GM19324 (cell line): Measurements from ENCODE around the gene EIF3K.
"Not testable (repeated sequence)": the region's sequence is repeated elsewhere in the genome, so short reads cannot be mapped to it uniquely, and the experiment has no call there.

Experiments used
- ATAC-seq: cut with Tn5 transposase; IDR thresholded peaks from one replicate; pipeline ENCODE4 v1.9.1; 2021; ENCODE audit warnings: mild to moderate bottlenecking, moderate library complexity; ENCODE audit not compliant: unreplicated experiment, low FRiP score

Gene EIF3K

DNA sequence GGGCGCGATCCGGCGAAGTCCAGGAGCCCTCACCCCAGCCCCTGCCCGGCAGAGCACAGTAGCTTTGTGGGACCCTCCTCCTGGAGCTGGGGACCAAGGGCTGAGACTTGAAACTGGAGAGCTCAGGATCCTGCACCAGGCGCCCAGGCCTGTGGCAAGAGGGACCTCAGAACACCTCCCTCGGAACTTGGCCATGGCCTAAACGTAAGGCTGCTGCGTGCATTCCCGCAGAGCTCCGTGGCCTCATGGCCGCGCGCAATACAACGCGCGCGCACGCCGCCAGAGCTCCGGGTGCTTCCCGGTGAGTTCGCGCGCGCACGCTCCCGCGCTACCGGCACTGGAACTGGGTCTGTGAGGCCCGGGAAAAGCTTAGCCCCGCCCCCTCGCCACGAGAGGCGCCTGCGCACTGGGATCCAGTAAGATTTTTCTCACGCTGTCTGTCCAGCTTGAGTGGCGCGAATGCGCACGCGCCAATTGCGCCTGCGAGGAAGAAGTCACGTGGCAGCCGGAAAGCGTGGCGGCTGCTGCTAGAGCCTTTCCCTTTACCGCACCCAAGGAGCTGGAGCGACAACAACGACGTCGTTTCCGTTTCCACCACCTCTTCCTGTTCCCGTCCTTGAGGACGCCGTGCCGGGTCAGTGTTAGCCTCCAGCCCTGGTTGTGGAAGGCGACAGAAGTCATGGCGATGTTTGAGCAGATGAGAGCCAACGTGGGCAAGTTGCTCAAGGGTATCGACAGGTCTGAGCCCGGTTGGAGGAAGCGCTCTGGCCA lies at the start of gene EIF3K:
Gene EIF3K (plus strand): TSS at position 599 of the 771 bp plus-strand sequence. CDS start 81 bp downstream, at position 680.
- ATAC-seq: peak; percentile 75

DNA sequence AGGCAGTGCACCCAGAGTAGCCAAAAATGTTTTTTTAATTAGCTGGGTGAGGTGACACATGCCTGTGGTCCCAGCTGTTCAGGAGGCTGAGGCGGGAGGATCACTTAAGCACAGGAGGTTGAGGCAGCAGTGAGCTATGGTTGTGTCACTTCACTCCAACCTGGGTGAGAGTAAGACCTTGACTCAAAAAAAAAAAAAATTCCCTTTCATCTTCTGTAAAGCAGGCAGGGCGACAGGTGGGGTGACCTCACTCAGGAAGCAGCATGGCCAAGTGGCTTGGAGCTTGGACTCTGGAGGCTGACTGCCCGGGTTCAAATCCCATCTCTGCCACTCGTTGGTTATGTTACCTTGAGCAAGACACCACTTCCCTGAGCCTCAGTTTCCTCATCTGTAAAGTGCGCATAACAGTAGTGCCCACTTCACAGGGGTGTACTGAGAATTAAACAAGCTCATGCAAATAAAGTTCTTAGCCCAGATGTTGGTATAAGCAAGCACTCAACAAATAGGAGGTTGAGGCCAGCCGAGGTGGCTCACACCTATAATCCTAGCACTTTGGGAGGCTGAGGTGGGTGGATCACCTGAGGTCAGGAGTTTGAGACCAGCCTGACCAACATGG lies 49.5 kb upstream of the EIF3K start:
- no peak for ATAC-seq

DNA sequence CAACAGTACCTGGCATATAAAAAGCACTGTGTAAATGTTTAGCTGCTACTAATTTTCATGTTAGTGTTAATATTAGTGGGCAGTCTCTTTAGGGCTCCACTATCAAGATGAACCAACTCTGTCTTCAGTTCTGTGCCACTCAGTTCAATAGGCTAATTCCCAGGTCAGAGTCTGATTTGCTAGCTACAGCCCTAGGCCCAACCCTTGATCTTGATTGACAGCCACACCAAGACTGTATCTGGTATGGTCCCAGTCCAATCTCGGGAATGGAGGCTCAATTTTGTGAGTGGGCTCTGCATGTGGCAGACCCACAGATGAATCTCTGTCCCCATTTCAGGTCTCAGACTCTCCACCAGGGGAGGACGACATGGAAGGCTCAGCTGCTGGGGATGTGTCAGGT lies 47.3 kb upstream of the EIF3K start:
- ATAC-seq: no peak

- ATAC-seq: no peak
Measured at GRCh38 chr19:38577826-38578225, 41.2 kb upstream of the EIF3K start.

- ATAC-seq: not testable (repeated sequence)
Measured at GRCh38 chr19:38579304-38579703, 39.7 kb upstream of the EIF3K start.

DNA sequence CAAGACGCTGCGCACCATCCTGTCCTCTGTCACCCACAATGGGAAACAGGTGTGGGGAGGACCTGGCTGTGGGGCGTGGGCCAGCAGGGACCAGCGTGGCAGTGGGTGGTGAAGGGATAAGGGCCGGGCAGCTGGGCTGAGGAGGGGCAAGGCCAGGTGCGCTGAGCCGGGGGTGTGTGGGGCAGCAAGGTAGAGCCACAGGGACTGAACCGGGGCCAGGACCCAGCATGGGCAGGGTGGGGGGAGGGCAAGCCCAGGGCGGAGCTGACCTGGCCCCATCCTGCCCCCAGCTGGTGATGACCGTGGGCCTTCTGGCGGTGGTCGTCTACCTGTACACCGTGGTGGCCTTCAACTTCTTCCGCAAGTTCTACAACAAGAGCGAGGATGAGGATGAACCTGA lies 38.9 kb upstream of the EIF3K start:
- ATAC-seq: no peak

GRCh38 chr19:38583219-38583984 lies 35.6 kb upstream of the EIF3K start:
- ATAC-seq: peak; percentile 67

DNA sequence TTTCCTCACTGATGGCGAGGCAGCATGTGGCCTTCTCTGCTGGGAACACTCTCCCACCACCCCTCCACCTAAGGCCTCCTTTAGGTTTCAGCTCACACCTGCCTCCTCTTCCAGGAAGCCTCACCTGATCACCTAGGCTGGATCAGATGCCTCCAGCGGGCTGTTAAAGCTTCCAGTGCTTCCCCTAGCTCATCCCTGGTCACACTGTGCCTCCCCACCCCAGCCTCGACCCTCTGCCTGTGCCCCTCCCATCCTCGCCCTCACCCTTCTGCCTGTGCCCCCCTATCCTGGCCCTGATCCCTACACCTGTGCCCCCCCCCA lies 35.0 kb upstream of the EIF3K start:
- ATAC-seq: no peak

DNA sequence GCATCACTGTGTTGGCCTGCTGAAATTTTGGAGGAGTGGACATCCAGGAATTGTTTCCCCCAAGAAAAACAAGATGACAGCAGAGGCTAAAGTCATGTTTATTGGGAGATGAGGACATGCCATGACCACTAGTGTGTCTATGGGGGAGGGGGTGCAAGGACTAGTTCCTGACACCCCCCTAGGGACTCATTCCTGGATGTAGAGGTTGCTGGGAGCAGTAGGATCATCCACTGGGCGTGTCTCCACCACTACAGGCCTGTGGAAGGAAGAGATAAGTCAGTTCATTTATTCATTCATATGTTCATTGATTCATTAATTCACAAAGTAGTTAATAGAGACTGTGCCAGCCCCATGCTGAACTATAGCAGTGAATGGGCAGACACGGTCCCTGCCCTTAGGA lies 31.4 kb upstream of the EIF3K start:
- ATAC-seq: no peak

- no peak for ATAC-seq
Measured at GRCh38 chr19:38588041-38588440, 30.9 kb upstream of the EIF3K start.

DNA sequence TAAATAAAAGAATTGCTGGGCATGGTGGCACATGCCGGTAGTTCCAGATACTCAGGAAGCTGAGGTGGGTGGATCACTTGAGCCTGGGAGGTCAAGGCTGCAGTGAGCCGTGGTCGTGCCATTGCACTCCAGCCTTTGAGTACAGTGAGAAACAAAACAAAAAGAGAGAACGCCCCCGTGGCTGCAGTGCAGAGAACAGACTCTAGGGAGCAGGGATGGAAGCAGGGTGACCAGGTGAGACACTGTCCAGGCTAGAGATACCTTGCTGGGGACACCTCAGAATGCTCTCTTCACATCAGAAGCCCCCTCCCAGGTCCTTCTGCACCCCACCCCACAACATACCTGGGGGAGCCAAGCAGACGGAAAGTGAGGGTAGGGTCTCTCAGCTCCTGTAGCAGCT lies 26.0 kb upstream of the EIF3K start:
- no peak for ATAC-seq

DNA sequence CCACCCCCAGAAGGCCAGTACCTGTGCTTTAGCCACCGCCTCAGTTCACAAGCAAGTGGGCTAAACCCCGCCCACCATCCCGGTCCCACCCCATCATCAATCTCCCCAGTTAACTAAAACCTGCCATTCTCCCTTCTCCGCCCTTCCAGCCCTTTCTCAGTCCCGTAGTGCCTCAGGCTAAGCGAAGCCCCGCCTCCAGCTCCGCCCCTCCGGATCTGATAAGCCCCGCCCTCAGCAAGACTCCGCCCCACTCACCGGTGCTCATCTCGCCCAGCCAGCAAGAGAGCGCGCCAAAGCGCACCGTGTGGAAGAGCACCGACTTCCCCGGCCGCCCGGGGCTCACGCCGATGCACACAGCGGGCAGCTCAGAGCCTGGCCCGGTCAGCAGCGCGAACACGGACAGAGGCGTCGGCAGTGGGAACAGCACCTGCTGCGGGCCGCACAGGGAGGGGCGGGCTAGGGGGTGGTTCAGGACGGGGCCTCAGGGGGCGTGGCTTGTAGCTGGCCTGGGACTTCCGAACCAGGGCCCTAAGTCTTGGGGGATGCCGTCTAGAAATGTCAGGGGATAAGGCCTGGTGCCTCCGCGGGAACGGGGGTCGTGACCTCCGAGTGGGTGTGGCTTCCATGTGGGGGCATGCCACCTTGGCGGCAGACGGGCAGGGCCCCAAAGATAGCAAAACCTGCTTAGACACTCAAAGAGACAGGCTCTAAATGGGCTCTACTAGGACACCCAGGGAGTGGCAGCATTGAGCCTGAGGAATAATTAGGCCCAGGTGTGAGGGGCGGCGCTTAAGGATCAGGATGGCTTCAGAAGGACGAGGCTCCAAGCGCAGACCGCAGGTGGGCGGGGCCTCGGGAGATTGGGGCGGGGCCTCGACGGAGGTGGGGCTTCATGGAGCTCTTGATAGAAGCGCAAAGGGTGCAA lies 22.7 kb upstream of the EIF3K start:
- no peak for ATAC-seq

GRCh38 chr19:38597075-38597474 lies 21.9 kb upstream of the EIF3K start:
- ATAC-seq: no peak

DNA sequence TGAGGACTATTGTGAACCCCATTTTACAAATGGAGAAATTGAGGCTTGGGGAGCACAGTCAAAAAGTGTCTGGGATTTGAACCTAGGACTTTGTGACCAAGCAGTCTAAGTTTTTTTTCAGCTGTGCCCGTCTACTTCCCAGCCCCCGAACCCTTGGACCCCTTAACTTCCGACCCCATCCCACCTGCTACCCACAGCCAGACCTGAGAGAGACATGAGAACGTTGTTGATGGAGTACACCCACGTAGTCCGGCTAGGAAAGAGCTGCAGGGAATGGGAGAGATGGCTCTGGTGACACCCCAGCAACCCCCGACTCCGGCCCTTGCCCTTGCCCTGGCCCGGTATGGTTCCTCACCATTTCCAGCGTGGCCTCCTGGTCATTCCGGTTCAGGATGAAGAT lies 19.3 kb upstream of the EIF3K start:
- ATAC-seq: no peak

GRCh38 chr19:38602856-38603255 lies 16.1 kb upstream of the EIF3K start:
- not testable (repeated sequence) for ATAC-seq

- no peak for ATAC-seq
Measured at GRCh38 chr19:38606131-38606530, 12.9 kb upstream of the EIF3K start.

- ATAC-seq: no peak
Measured at GRCh38 chr19:38614289-38614688, 4.7 kb upstream of the EIF3K start.

DNA sequence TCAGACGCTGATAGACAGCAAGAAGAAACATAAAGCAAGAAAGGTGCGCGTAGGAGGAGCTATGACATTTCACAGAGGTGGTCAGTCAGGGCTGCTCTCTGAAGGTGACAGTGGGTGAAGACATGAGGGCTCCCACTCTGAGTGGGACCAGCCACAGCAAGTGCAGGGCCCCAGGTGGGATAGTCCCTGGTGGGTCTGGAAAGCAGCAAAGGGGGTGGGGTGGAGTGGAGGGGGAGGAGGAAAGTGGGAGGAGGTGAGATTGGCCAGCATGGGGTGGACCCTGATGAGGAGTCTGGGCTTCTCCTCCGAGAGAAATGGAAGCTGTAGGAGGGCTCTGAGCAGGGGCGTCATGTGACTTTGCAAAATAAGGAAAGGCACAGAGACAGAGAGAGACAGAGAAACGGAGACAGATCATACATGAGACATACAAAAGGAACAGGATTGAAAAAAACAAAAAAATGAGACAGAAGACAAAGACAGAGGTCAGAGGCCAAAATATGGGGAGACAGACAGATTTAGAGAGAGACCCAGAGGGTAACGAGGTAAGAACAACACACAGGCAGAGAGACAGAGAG lies 3.9 kb upstream of the EIF3K start:
- ATAC-seq: no peak

DNA sequence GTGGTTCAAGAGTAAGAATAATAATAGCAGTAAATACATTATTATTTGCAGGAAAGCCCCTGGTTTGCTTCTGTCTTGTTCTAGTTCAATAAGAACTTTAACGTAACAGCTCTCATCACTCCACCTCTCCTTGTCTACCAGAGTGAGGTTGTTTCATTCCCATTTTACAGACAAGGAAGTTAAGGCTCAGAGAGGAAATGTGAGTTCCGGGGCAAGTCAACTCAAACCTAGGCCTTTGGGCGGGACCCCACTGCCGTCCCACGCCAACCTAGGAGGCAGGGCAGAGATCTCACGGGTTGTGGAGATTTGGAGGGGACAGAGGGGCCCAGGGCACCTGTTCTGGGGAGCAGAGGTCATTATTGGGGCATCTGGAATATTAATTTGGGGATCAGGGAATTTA lies 2.7 kb upstream of the EIF3K start:
- no peak for ATAC-seq

DNA sequence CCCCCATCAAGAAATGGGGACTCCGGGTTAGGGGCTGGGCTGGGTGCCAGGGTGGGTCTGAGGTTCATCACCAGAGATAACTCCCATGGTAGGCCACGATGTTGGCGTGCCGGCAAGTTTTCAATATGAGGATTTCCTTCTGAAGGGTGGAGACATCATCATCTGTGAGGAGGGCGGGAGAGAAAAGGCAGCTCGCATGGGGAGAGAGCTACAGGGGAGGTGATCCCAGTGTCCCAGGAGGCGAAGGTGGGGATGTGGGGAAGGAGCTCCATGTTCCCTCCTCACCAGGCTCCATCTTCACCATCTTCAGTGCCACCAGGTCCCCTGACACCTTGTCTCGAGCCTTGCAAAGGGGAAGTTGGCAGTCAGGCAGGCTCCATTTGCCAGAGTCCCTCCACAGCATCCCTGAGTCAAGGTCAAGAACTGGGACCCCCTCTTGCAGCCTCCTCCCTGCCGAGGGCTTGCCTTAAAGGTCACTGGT lies 1.7 kb upstream of the EIF3K start:
- no peak for ATAC-seq
